Lower leg skin (tissue), 4 donors: ENCODE results near the gene HSD17B10. TPM values are rescaled to one million over a fixed set of nuclear protein-coding genes. Genes with fewer than 3 reads are reported as not detected.

Source experiments
- DNase-seq, 2 donors: peaks; one replicate each; pipeline ENCODE4 v3.0.0-alpha.2; 2019; ENCODE audit warnings: low spot score in 2 of 2
- H3K4me3 ChIP-seq: fragments of 200-600 bp; sonication (generic); 2 replicates; pipeline ENCODE4 v1.5.1; 2017; ENCODE audit warnings: mild to moderate bottlenecking, low read depth; ENCODE audit not compliant: poor library complexity, severe bottlenecking
- CTCF ChIP-seq, 3 donors: fragments of 450-650 bp; IDR thresholded peaks; one replicate each; pipeline ENCODE4 v1.5.1; 2016; ENCODE audit warnings: antibody characterized with exemption in 3 of 3, mild to moderate bottlenecking in 3 of 3, moderate library complexity in 2 of 3
- POLR2A ChIP-seq, 2 donors: fragments of 450-650 bp; IDR thresholded peaks; one replicate each; pipeline ENCODE4 v1.6.1; 2016 to 2017; ENCODE audit warnings: antibody characterized with exemption in 2 of 2, mild to moderate bottlenecking in 1 of 2, moderate library complexity in 1 of 2
- WGBS, 2 donors: methylation state at CpG; one replicate each; pipeline ENCODE4 v1.1.5; 2018; 5-methylcytosine and 5-hydroxymethylcytosine counted together
- intact Hi-C: fragments of 100-400 bp; cut with DNase I; formaldehyde crosslinking; loops from one replicate; pipeline ENCODE4 v1.15.0; 2023; ENCODE audit warnings: low total_unique reads
- total RNA-seq, 4 donors: library from RNA; depleted of rRNA; stranded (reverse); fragments of >200 nt; gene quantifications; one replicate each; pipeline ENCODE4 v1.1.0, GENCODE V29; 2016

The HSD17B10 gene
- 100 to 1,000 TPM in 1 of 4 donors, 10 to 100 TPM in 3; 61.2 to 109 (median 83.3) TPM for total RNA-seq

- intact Hi-C loops, result loop anchor here (10.0 kb wide), 1 partner anchor 119 kb away; no protein-coding TSS in a partner anchor
- peak; percentile 81 to 97 for DNase-seq
- TF ChIP-seq CTCF (IDR thresholded peaks at IDR 0.05), result no peak
- TF ChIP-seq POLR2A (IDR thresholded peaks at IDR 0.05), result no peak
- WGBS, 2 donors, result 8 to 30% methylated on average over 8 to 49 of the region's 61 CpGs
- peak within 1 kb of the TSS; percentile 48 for H3K4me3 ChIP-seq
Observed at GRCh38 chrX:53433651-53434639, at the start of gene HSD17B10. TSS of gene HSD17B10 (minus strand) at chrX:53434370. CDS start at chrX:53434345, 25 bp downstream.

- intact Hi-C loops, result no loop called here
- no peak for TF ChIP-seq POLR2A (IDR thresholded peaks at IDR 0.05)
- no peak for TF ChIP-seq CTCF (IDR thresholded peaks at IDR 0.05)
- no peak for DNase-seq
- H3K4me3 ChIP-seq, result no peak overlapping the region
- WGBS, 2 donors, result 29 to 45% methylated on average over 2 of the region's 2 CpGs
Observed at GRCh38 chrX:53483416-53483815, 49.2 kb upstream of the HSD17B10 start.

GRCh38 chrX:53481816-53482465, 47.8 kb upstream of the HSD17B10 start:
- no peak overlapping the region for H3K4me3 ChIP-seq
- peak in 1 of 2 donors; percentile 36 for DNase-seq
- 17 to 36% methylated on average over 2 of the region's 2 CpGs for WGBS, 2 donors
- TF ChIP-seq CTCF (IDR thresholded peaks at IDR 0.05) (no peak), POLR2A (IDR thresholded peaks at IDR 0.05) (no peak)
- intact Hi-C loops, result no loop called here

- intact Hi-C loops, result no loop called here
- WGBS, 2 donors, result 12 to 21% methylated on average over 5 of the region's 5 CpGs
- DNase-seq, result no peak
- H3K4me3 ChIP-seq, result no peak overlapping the region
- TF ChIP-seq POLR2A (IDR thresholded peaks at IDR 0.05), result no peak
- no peak for TF ChIP-seq CTCF (IDR thresholded peaks at IDR 0.05)
Observed at GRCh38 chrX:53481093-53481492, 46.9 kb upstream of the HSD17B10 start.

GRCh38 chrX:53479301-53479700, 45.1 kb upstream of the HSD17B10 start:
- intact Hi-C loops, result no loop called here
- no peak for DNase-seq
- TF ChIP-seq POLR2A (IDR thresholded peaks at IDR 0.05) (no peak), CTCF (IDR thresholded peaks at IDR 0.05) (no peak)
- H3K4me3 ChIP-seq, result no peak overlapping the region
- 74 to 77% methylated on average over 5 of the region's 5 CpGs for WGBS, 2 donors
